ENCODE measurements around the gene TTN.

- TF ChIP-seq CTCF (conservative IDR thresholded peaks at IDR 0.05; ENCODE audit: low read depth, low read length): no peak
- TF ChIP-seq EZH2 (IDR thresholded peaks at IDR 0.05; ENCODE audit: low read length, unreplicated experiment): no peak
Observed at GRCh38 chr2:178683877-178684276, 123.3 kb downstream of the TTN start.

All from PC-3 (cell line).